ENCODE measurements around the gene NRXN3. TPM values are rescaled to one million over a fixed set of nuclear protein-coding genes. Genes with fewer than 3 reads are reported as not detected.

Gene NRXN3
- total RNA-seq, 1 donor from 2014 or later: 18.0 TPM

- no peak for TF ChIP-seq CTCF (IDR thresholded peaks at IDR 0.05; ENCODE audit: insufficient read depth, low read depth, low read length)
- no peak for TF ChIP-seq EZH2 (IDR thresholded peaks at IDR 0.05; ENCODE audit: insufficient read depth, low read length)
- H2AFZ ChIP-seq (ENCODE audit: low read depth, low read length): no peak overlapping the region
- H3K4me3 ChIP-seq (ENCODE audit: insufficient read depth, low read depth, low read length): no peak overlapping the region
- H3K27ac Mint-ChIP-seq (ENCODE audit: unreplicated experiment): no peak overlapping the region
- no peaks in the 10 kb centered on the region for H3K27me3 ChIP-seq (ENCODE audit: insufficient read depth, low read length)
- no peaks in the 10 kb centered on the region for H4K20me1 ChIP-seq (ENCODE audit: insufficient read depth, low read length)
- DNase-seq (ENCODE audit: low read depth) (no peak), FAIRE-seq (no peak)
- no peaks in the 10 kb centered on the region for H3K27me3 Mint-ChIP-seq (ENCODE audit: low read depth, unreplicated experiment)
- no peaks in the 10 kb centered on the region for H3K4me1 Mint-ChIP-seq (ENCODE audit: low read depth, unreplicated experiment)
- no peaks in the 10 kb centered on the region for H3K36me3 Mint-ChIP-seq (ENCODE audit: low read depth, unreplicated experiment)
- H3K4me3 Mint-ChIP-seq (ENCODE audit: unreplicated experiment): no peak overlapping the region
- H3K9me3 Mint-ChIP-seq (ENCODE audit: unreplicated experiment): no peaks in the 10 kb centered on the region
- H3K27ac ChIP-seq (ENCODE audit: low read depth, low read length): no peak overlapping the region
- H3K9me3 ChIP-seq (ENCODE audit: insufficient read depth, low read depth, low read length): no peaks in the 10 kb centered on the region
- H3K79me2 ChIP-seq (ENCODE audit: insufficient read depth, low read length): no peaks in the 10 kb centered on the region
- H3K9ac ChIP-seq (ENCODE audit: low read length): no peak overlapping the region
- H3K36me3 ChIP-seq (ENCODE audit: insufficient read depth, low read length): no peaks in the 10 kb centered on the region
- H3K4me1 ChIP-seq (ENCODE audit: insufficient read depth, low read length): no peaks in the 10 kb centered on the region
- no peak overlapping the region for H3K4me2 ChIP-seq (ENCODE audit: low read length)
These were observed 461.4 kb downstream of the NRXN3 start for GRCh38 chr14:78631551-78631950.

- no peak for FAIRE-seq
These were observed 463.6 kb downstream of the NRXN3 start for GRCh38 chr14:78633752-78634151.

More at GRCh38 chr14:78633752-78634151, 463.6 kb downstream of the NRXN3 start:
- DNase-seq (ENCODE audit: low read depth): no peak
- H3K4me2 ChIP-seq (ENCODE audit: low read length): no peak overlapping the region
- H3K27me3 ChIP-seq (ENCODE audit: insufficient read depth, low read length): no peaks in the 10 kb centered on the region
- H3K9me3 Mint-ChIP-seq (ENCODE audit: unreplicated experiment): no peaks in the 10 kb centered on the region
- H3K27ac Mint-ChIP-seq (ENCODE audit: unreplicated experiment): no peak overlapping the region
- no peaks in the 10 kb centered on the region for H3K79me2 ChIP-seq (ENCODE audit: insufficient read depth, low read length)
- no peaks in the 10 kb centered on the region for H3K4me1 ChIP-seq (ENCODE audit: insufficient read depth, low read length)
- H3K4me3 Mint-ChIP-seq (ENCODE audit: unreplicated experiment): no peak overlapping the region
- H4K20me1 ChIP-seq (ENCODE audit: insufficient read depth, low read length): no peaks in the 10 kb centered on the region
- H3K4me3 ChIP-seq (ENCODE audit: insufficient read depth, low read depth, low read length): no peak overlapping the region
- TF ChIP-seq CTCF (IDR thresholded peaks at IDR 0.05; ENCODE audit: insufficient read depth, low read depth, low read length): no peak
- no peak for TF ChIP-seq EZH2 (IDR thresholded peaks at IDR 0.05; ENCODE audit: insufficient read depth, low read length)
- H3K36me3 Mint-ChIP-seq (ENCODE audit: low read depth, unreplicated experiment): no peaks in the 10 kb centered on the region
- no peaks in the 10 kb centered on the region for H3K36me3 ChIP-seq (ENCODE audit: insufficient read depth, low read length)
- H3K9ac ChIP-seq (ENCODE audit: low read length): no peak overlapping the region
- H3K4me1 Mint-ChIP-seq (ENCODE audit: low read depth, unreplicated experiment): no peaks in the 10 kb centered on the region
- no peak overlapping the region for H3K27ac ChIP-seq (ENCODE audit: low read depth, low read length)
- no peaks in the 10 kb centered on the region for H3K9me3 ChIP-seq (ENCODE audit: insufficient read depth, low read depth, low read length)
- no peaks in the 10 kb centered on the region for H3K27me3 Mint-ChIP-seq (ENCODE audit: low read depth, unreplicated experiment)
- H2AFZ ChIP-seq (ENCODE audit: low read depth, low read length): no peak overlapping the region

Measured in astrocyte (in vitro differentiated cells and primary cell).